B cell (primary cell): ENCODE measurements around the gene NAE1. TPM values are rescaled to one million over a fixed set of nuclear protein-coding genes. Genes with fewer than 3 reads are reported as not detected.
A peak's percentile ranks its signal among the peaks of the same experiment; 100 is the strongest.

Experiments used
- ATAC-seq: fragments of 200-7000 bp; cut with Tn5 transposase; one replicate; pipeline ENCODE4 v1.10.0; 2021; ENCODE audit warnings: low read depth, mild to moderate bottlenecking, moderate number of reproducible peaks, moderate library complexity
- CTCF ChIA-PET: fragments of 350-600 bp; sonication (Branson Sonifier 250); formaldehyde crosslinking; loops from one replicate; lab custom pipeline; 2021; ENCODE audit warnings: antibody characterized with exemption, inconsistent platforms; lab: Charles Lee
- POLR2A ChIA-PET: fragments of 350-600 bp; sonication (Branson Sonifier 250); formaldehyde crosslinking; loops from one replicate; lab custom pipeline; 2021; ENCODE audit warnings: antibody characterized with exemption; lab: Charles Lee
- DNase-seq: peaks from one replicate; pipeline ENCODE4 v3.0.0; 2013
- H2AFZ ChIP-seq: 2 replicates; pipeline ENCODE4 v1.6.1; 2012; ENCODE audit warnings: mild to moderate bottlenecking, low read depth, low read length; ENCODE audit not compliant: insufficient read depth, poor library complexity, severe bottlenecking
- H3K27ac ChIP-seq, 2 donors: 1 replicate in 1 of 2; 2 replicates in 1 of 2; pipeline ENCODE4 v1.5.1; 2012 to 2013; ENCODE audit warnings: low read length in 2 of 2, mild to moderate bottlenecking in 2 of 2, moderate library complexity in 1 of 2
- H3K27me3 ChIP-seq, 4 experiments: fragments of 200-600 bp in 1 of 4; sonication (generic) in 1 of 4; replicated peaks in 1 of 4; 1 replicate in 2 of 4; 2 replicates in 2 of 4; pipeline versions ENCODE4 v1.6.1 to v1.7.0; 2013 to 2016; ENCODE audit warnings: low read length in 3 of 4, mild to moderate bottlenecking in 2 of 4, mixed read lengths in 1 of 4, moderate library complexity in 1 of 4; ENCODE audit not compliant: insufficient read depth in 4 of 4, control insufficient read depth in 3 of 4; ENCODE audit errors: control extremely low read depth in 1 of 4
- H3K36me3 ChIP-seq, 2 experiments: replicated peaks in 1 of 2; 1 replicate in 1 of 2; 2 replicates in 1 of 2; pipeline versions ENCODE4 v1.6.1 to v1.7.1; 2013; ENCODE audit warnings: low read length in 1 of 2; ENCODE audit not compliant: insufficient read depth in 2 of 2, control insufficient read depth in 1 of 2; ENCODE audit errors: control extremely low read depth in 1 of 2, extremely low read depth in 1 of 2
- H3K4me1 ChIP-seq, 2 donors: fragments of 200-600 bp in 1 of 2; sonication (generic) in 1 of 2; 1 replicate in 1 of 2; 2 replicates in 1 of 2; pipeline versions ENCODE4 v1.5.1 to v1.6.1; 2013 to 2017; ENCODE audit warnings: low read length in 2 of 2; ENCODE audit not compliant: control insufficient read depth in 2 of 2, insufficient read depth in 2 of 2
- H3K4me2 ChIP-seq: replicated peaks from 2 replicates; pipeline ENCODE3; 2012; ENCODE audit warnings: mild to moderate bottlenecking, low read depth, low read length; ENCODE audit not compliant: poor library complexity, severe bottlenecking
- H3K4me3 ChIP-seq, 5 experiments: fragments of 200-600 bp in 1 of 5; sonication (generic) in 1 of 5; 1 replicate in 3 of 5; 2 replicates in 2 of 5; pipeline versions ENCODE4 v1.5.1 to v1.7.0; 2011 to 2016; ENCODE audit warnings: low read length in 4 of 5, mild to moderate bottlenecking in 4 of 5, low read depth in 2 of 5, control low read depth in 1 of 5, moderate library complexity in 1 of 5; ENCODE audit not compliant: insufficient read depth in 1 of 5; ENCODE audit errors: control extremely low read depth in 1 of 5, extremely low read depth in 1 of 5
- H3K79me2 ChIP-seq: fragments of 200-600 bp; sonication (generic); one replicate; pipeline ENCODE4 v1.6.0; 2016; ENCODE audit warnings: low read length; ENCODE audit not compliant: control insufficient read depth, insufficient read depth
- H3K9ac ChIP-seq: fragments of 200-600 bp; sonication (generic); 2 replicates; pipeline ENCODE4 v1.6.1; 2017; ENCODE audit warnings: mild to moderate bottlenecking, low read length, moderate library complexity
- H3K9me3 ChIP-seq, 3 donors: one replicate each; pipeline versions ENCODE4 v1.6.1 to v1.7.1; 2013; ENCODE audit warnings: low read length in 2 of 3; ENCODE audit not compliant: control insufficient read depth in 2 of 3, insufficient read depth in 1 of 3; ENCODE audit errors: control extremely low read depth in 1 of 3
- H4K20me1 ChIP-seq: 2 replicates; pipeline ENCODE4 v1.6.0; 2012; ENCODE audit warnings: mild to moderate bottlenecking, low read length; ENCODE audit not compliant: insufficient read depth, control insufficient read depth, poor library complexity, severe bottlenecking
- H3K27ac Mint-ChIP-seq: one replicate; pipeline ENCODE4 v1.8.0; 2021; ENCODE audit warnings: mixed read lengths
- H3K27me3 Mint-ChIP-seq: one replicate; pipeline ENCODE4 v1.8.0; 2021; ENCODE audit warnings: mixed read lengths
- H3K4me1 Mint-ChIP-seq: one replicate; pipeline ENCODE4 v1.8.0; 2021; ENCODE audit warnings: mixed read lengths
- H3K4me3 Mint-ChIP-seq: one replicate; pipeline ENCODE4 v1.8.0; 2021; ENCODE audit warnings: mixed read lengths
- H3K9me3 Mint-ChIP-seq: one replicate; pipeline ENCODE4 v1.8.0; 2022; ENCODE audit warnings: mixed read lengths; ENCODE audit not compliant: insufficient read depth
- CTCF ChIP-seq: fragments of 200-600 bp; IDR thresholded peaks from one replicate; pipeline ENCODE4 v1.8.0; 2022; ENCODE audit warnings: antibody characterized with exemption, mild to moderate bottlenecking
- EZH2 ChIP-seq: IDR thresholded peaks from 2 replicates; pipeline ENCODE4 v1.6.1; 2012; ENCODE audit warnings: borderline replicate concordance, low read depth, mild to moderate bottlenecking, moderate library complexity, low read length; ENCODE audit not compliant: insufficient read depth, poor library complexity, severe bottlenecking
- WGBS: methylation state at CpG from one replicate; pipeline ENCODE4 v1.1.5; 2013; ENCODE audit warnings: missing lambda C conversion rate; ENCODE audit not compliant: insufficient coverage; 5-methylcytosine and 5-hydroxymethylcytosine counted together
- intact Hi-C: fragments of 100-400 bp; cut with micrococcal nuclease; formaldehyde crosslinking; loops from one replicate; pipeline ENCODE4 v1.10.0; 2022
- polyA plus RNA-seq: library from polyadenylated mRNA; depleted of rRNA; stranded (reverse); fragments of >200 nt; gene quantifications from 2 replicates; pipeline ENCODE4 v1.2.3, GENCODE V29; 2012
- total RNA-seq, 2 donors: library from RNA; stranded (reverse); fragments of 120-200 nt in 1 of 2; gene quantifications; 1 replicate in 1 of 2; 2 replicates in 1 of 2; pipeline versions ENCODE4 v1.2.3 to v1.2.4, GENCODE V29; 2013 to 2022

Gene NAE1
- total and polyA plus RNA-seq, 2 donors (not counting 1 experiment from before 2014, with no cell fraction given): 19.3 to 57.6 TPM

- TF ChIP-seq EZH2: no peak
- TF ChIP-seq CTCF: no peak
- Histone ChIP-seq H3K9ac (no peak overlapping the region), H3K4me2 (no peak overlapping the region), H3K9me3 (no peaks in the 10 kb centered on the region), H2AFZ (no peak overlapping the region), H4K20me1 (no peaks in the 10 kb centered on the region), H3K4me1 (peaks cover 17 to 18% of the 10 kb centered on the region in 2 donors), H3K27me3 (peaks cover 0 to 38% (median 15%) of the 10 kb centered on the region in 4 experiments), H3K36me3 (no peaks in the 10 kb centered on the region), H3K79me2 (no peaks in the 10 kb centered on the region), H3K27ac (no peak overlapping the region), H3K4me3 (no peak overlapping the region)
- 98% methylated on average over 7 of the region's 7 CpGs for WGBS
- DNase-seq: no peak
- Mint-ChIP-seq H3K4me1 (peaks cover 18% of the 10 kb centered on the region), H3K27me3 (peaks cover 47% of the 10 kb centered on the region), H3K9me3 (no peaks in the 10 kb centered on the region), H3K4me3 (peak overlapping the region; percentile 19), H3K27ac (no peak overlapping the region)
- ATAC-seq: no peak
- ChIA-PET CTCF (interaction anchor here (1.7 to 3.3 kb wide), 2 partner anchors 12 to 47 kb away, joined by 3 to 16 read pairs; partner anchors contain the start of gene NAE1), POLR2A (no interaction called here)
- intact Hi-C loops: no loop called here
These were observed 12.0 kb upstream of the NAE1 start for GRCh38 chr16:66842765-66843164.

GRCh38 chr16:66841366-66841765 is 10.6 kb upstream of the NAE1 start:
- DNase-seq (no peak), ATAC-seq (no peak)
- H4K20me1 ChIP-seq: no peaks in the 10 kb centered on the region
- no peak overlapping the region for H3K4me2 ChIP-seq
- H3K9me3 ChIP-seq: no peaks in the 10 kb centered on the region
- no peaks in the 10 kb centered on the region for H3K36me3 ChIP-seq
- H3K79me2 ChIP-seq: no peaks in the 10 kb centered on the region
- intact Hi-C loops: no loop called here
- H3K27me3 ChIP-seq: peaks cover 0 to 29% (median 15%) of the 10 kb centered on the region in 4 experiments
- Mint-ChIP-seq H3K4me1 (peaks cover 18% of the 10 kb centered on the region), H3K4me3 (no peak overlapping the region), H3K27ac (no peak overlapping the region), H3K9me3 (no peaks in the 10 kb centered on the region), H3K27me3 (peaks cover 42% of the 10 kb centered on the region)
- 100% methylated on average over 4 of the region's 4 CpGs for WGBS
- H3K4me1 ChIP-seq: peaks cover 17 to 18% of the 10 kb centered on the region in 2 donors
- H3K9ac ChIP-seq: no peak overlapping the region
- POLR2A ChIA-PET: no interaction called here
- TF ChIP-seq EZH2 (no peak), CTCF (no peak)
- H2AFZ ChIP-seq: no peak overlapping the region
- no peak overlapping the region for H3K27ac ChIP-seq
- no peak overlapping the region for H3K4me3 ChIP-seq
- CTCF ChIA-PET: interaction anchor here (1.7 to 3.3 kb wide), 2 partner anchors 11 to 45 kb away, joined by 3 to 16 read pairs; partner anchors contain the start of gene NAE1
